IMR-90 (cell line): ENCODE measurements around the gene REXO5. TPM values are rescaled to one million over a fixed set of nuclear protein-coding genes. Genes with fewer than 3 reads are reported as not detected.

Source experiments
- ATAC-seq: fragments of 200-7000 bp; cut with Tn5 transposase; 2 replicates; pipeline ENCODE4 v1.9.1; 2020; ENCODE audit warnings: low read depth, mild to moderate bottlenecking, moderate library complexity
- BruUV-seq: library from RNA; stranded (reverse); fragments of 400-500 nt; replicated peaks from 2 replicates; lab custom pipeline; 2021; lab: Mats Ljungman, UMichigan
- CTCF ChIA-PET: fragments of 300-600 bp; formaldehyde crosslinking; extraction: SDS; loops from one replicate; lab custom pipeline; 2021; ENCODE audit warnings: antibody characterized with exemption; lab: Yijun Ruan, JAX
- POLR2A ChIA-PET: fragments of 300-600 bp; sonication (Branson Sonifier 250); formaldehyde crosslinking; loops from one replicate; lab custom pipeline; 2022; ENCODE audit warnings: antibody characterized with exemption; ENCODE audit not compliant: unreplicated experiment; lab: Charles Lee
- DNase-seq: peaks from one replicate; pipeline ENCODE4 v3.0.0; 2013
- H2AFZ ChIP-seq: replicated peaks from 2 replicates; pipeline ENCODE3; 2013; ENCODE audit warnings: low read length, mild to moderate bottlenecking; ENCODE audit not compliant: poor library complexity
- H2AK5ac ChIP-seq: 2 replicates; pipeline ENCODE4 v1.6.1; 2013; ENCODE audit warnings: low read depth, low read length, inconsistent platforms
- H2AK9ac ChIP-seq: replicated peaks from 2 replicates; pipeline ENCODE3; 2013; ENCODE audit warnings: mild to moderate bottlenecking, low read depth, low read length, moderate library complexity; ENCODE audit not compliant: poor library complexity
- H2BK120ac ChIP-seq: 2 replicates; pipeline ENCODE4 v1.6.1; 2013; ENCODE audit warnings: low read depth, low read length, inconsistent platforms
- H2BK15ac ChIP-seq: 3 replicates; pipeline ENCODE4 v1.6.1; 2013; ENCODE audit warnings: low read depth, low read length, inconsistent platforms
- H2BK20ac ChIP-seq: 2 replicates; pipeline ENCODE4 v1.6.1; 2013; ENCODE audit warnings: low read depth, mild to moderate bottlenecking, inconsistent platforms, low read length, moderate library complexity
- H2BK5ac ChIP-seq: 2 replicates; pipeline ENCODE4 v1.6.1; 2013; ENCODE audit warnings: mild to moderate bottlenecking, low read depth, low read length, inconsistent platforms; ENCODE audit not compliant: poor library complexity, severe bottlenecking
- H3K14ac ChIP-seq: replicated peaks from 2 replicates; pipeline ENCODE4 v1.6.1; 2013; ENCODE audit warnings: low read depth, low read length, inconsistent platforms
- H3K18ac ChIP-seq: 2 replicates; pipeline ENCODE4 v1.6.1; 2013; ENCODE audit warnings: low read depth, low read length, control low read depth
- H3K23ac ChIP-seq: 2 replicates; pipeline ENCODE4 v1.6.1; 2013; ENCODE audit warnings: low read depth, low read length, inconsistent platforms
- H3K27ac ChIP-seq: 2 replicates; pipeline ENCODE4 v1.5.1; 2013; ENCODE audit warnings: mild to moderate bottlenecking, control low read depth, low read length; ENCODE audit not compliant: insufficient read depth
- H3K27me3 ChIP-seq: 2 replicates; pipeline ENCODE4 v1.6.1; 2013; ENCODE audit warnings: low read length; ENCODE audit not compliant: control insufficient read depth, insufficient read depth
- H3K36me3 ChIP-seq: 2 replicates; pipeline ENCODE4 v1.6.1; 2013; ENCODE audit warnings: low read length, mixed read lengths; ENCODE audit not compliant: control insufficient read depth, insufficient read depth
- H3K4ac ChIP-seq: 2 replicates; pipeline ENCODE4 v1.6.1; 2013; ENCODE audit warnings: low read depth, low read length, inconsistent platforms
- H3K4me1 ChIP-seq: 2 replicates; pipeline ENCODE4 v1.6.1; 2013; ENCODE audit warnings: low read length, mixed read lengths; ENCODE audit not compliant: control insufficient read depth, insufficient read depth
- H3K4me2 ChIP-seq: 2 replicates; pipeline ENCODE4 v1.6.1; 2013; ENCODE audit warnings: low read depth, mild to moderate bottlenecking, control low read depth, low read length, moderate library complexity
- H3K4me3 ChIP-seq: 2 replicates; pipeline ENCODE4 v1.5.1; 2013; ENCODE audit warnings: low read depth, mild to moderate bottlenecking, control low read depth, low read length, moderate library complexity; ENCODE audit not compliant: insufficient read depth
- H3K56ac ChIP-seq: 2 replicates; pipeline ENCODE4 v1.6.1; 2013; ENCODE audit warnings: low read length, inconsistent platforms; ENCODE audit not compliant: insufficient read depth; ENCODE audit errors: extremely low read depth
- H3K79me1 ChIP-seq, 2 experiments: 2 replicates each; pipeline ENCODE4 v1.6.1; 2013; ENCODE audit warnings: low read length in 2 of 2, inconsistent platforms in 1 of 2, low read depth in 1 of 2
- H3K9ac ChIP-seq: 2 replicates; pipeline ENCODE4 v1.6.1; 2013; ENCODE audit warnings: low read depth, low read length, control low read depth
- H3K9me1 ChIP-seq: 2 replicates; pipeline ENCODE4 v1.6.1; 2013; ENCODE audit warnings: low read length, inconsistent platforms; ENCODE audit not compliant: insufficient read depth
- H3K9me3 ChIP-seq: 2 replicates; pipeline ENCODE4 v1.6.1; 2013; ENCODE audit warnings: low read length; ENCODE audit not compliant: control insufficient read depth, insufficient read depth
- H4K20me1 ChIP-seq: 2 replicates; pipeline ENCODE4 v1.6.1; 2013; ENCODE audit warnings: low read length, inconsistent platforms; ENCODE audit not compliant: insufficient read depth
- H4K5ac ChIP-seq: 2 replicates; pipeline ENCODE4 v1.6.1; 2013; ENCODE audit warnings: mild to moderate bottlenecking, low read depth, low read length, control low read depth
- H4K8ac ChIP-seq, 2 experiments: 2 replicates each; pipeline ENCODE4 v1.6.1; 2013; ENCODE audit warnings: low read depth in 2 of 2, low read length in 2 of 2, control low read depth in 1 of 2, inconsistent platforms in 1 of 2
- H4K91ac ChIP-seq: 2 replicates; pipeline ENCODE4 v1.6.1; 2013; ENCODE audit warnings: low read depth, low read length, inconsistent platforms; ENCODE audit not compliant: insufficient read depth
- MXI1 ChIP-seq: IDR thresholded peaks from 2 replicates; pipeline ENCODE4 v1.6.1; 2012; ENCODE audit warnings: low read depth, mild to moderate bottlenecking, low read length, moderate library complexity, borderline replicate concordance
- USF2 ChIP-seq: fragments of 150-350 bp; IDR thresholded peaks from 2 replicates; pipeline ENCODE4 v1.6.1; 2017; ENCODE audit warnings: mild to moderate bottlenecking, antibody characterized with exemption, low read length, low read depth
- WGBS, 2 experiments: methylation state at CpG; one replicate each; pipeline versions ENCODE4 v1.1.5 to v1.1.7; 2013; ENCODE audit warnings: missing lambda C conversion rate in 2 of 2; ENCODE audit not compliant: insufficient read length in 1 of 2; ENCODE audit errors: extremely low coverage in 2 of 2; 5-methylcytosine and 5-hydroxymethylcytosine counted together
- dilution Hi-C: fragments of 300-500 bp; cut with HindIII; formaldehyde crosslinking; loops from one replicate; pipeline ENCODE4 v1.14.3; 2018; ENCODE audit warnings: low sequenced_read_pairs; ENCODE audit not compliant: unreplicated experiment
- in situ Hi-C: fragments of 300-500 bp; cut with MboI; formaldehyde crosslinking; loops from 3 replicates; pipeline ENCODE4 v1.14.3; 2019; ENCODE audit warnings: low sequenced_read_pairs, inconsistent platforms, mixed read lengths
- intact Hi-C: fragments of 100-400 bp; cut with micrococcal nuclease; formaldehyde crosslinking; loops from 2 replicates; pipeline ENCODE4 v1.10.0; 2022
- polyA plus RNA-seq, 3 experiments: library from polyadenylated mRNA; depleted of rRNA; stranded (reverse); fragments of >200 nt; gene quantifications; 2 replicates each; pipeline ENCODE4 v1.2.3, GENCODE V29; 2012; ENCODE audit warnings: low replicate concordance in 1 of 3
- total RNA-seq: library from RNA; depleted of rRNA; stranded (reverse); fragments of >200 nt; gene quantifications from 2 replicates; pipeline ENCODE4 v1.2.3, GENCODE V29; 2012

Gene REXO5
- total and polyA plus RNA-seq, 2 of the 4 experiments (the other 2 are of a cell fraction) = 3.7 to 7.0 TPM

DNA sequence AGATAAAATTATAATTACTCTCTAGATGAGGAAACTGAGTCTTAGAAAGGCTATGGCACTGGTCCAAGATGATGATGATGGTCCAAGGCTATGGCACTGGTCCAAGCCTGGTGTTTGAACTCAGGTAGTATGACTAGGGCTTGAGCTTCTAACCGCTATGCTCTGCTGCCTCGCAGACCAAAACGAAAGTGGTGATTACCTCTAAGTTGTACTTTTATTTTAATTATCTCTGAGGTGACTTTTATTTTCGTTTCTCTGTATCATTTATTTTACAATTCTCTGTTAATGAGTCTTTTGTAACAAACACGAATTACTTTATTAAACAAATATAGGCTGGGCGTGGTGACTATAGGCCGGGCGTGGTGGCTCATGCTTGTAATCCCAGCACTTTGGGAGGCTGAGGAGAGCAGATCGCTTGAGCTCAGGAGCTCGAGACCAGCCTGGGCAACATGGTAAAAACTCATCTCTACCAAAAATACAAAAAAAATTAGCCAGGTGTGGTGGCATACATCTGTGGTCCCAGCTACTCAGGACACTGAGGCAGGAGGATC, 5.6 kb downstream of the REXO5 start:
- Histone ChIP-seq H3K4ac (no peak overlapping the region), H3K4me2 (no peak overlapping the region), H3K14ac (no peak overlapping the region), H3K18ac (no peak overlapping the region), H3K27me3 (no peaks in the 10 kb centered on the region), H2AFZ (no peak overlapping the region), H3K9ac (no peak overlapping the region), H2AK5ac (no peak overlapping the region), H2BK15ac (no peak overlapping the region), H2BK20ac (no peak overlapping the region), H2AK9ac (no peak overlapping the region), H4K91ac (no peak overlapping the region), H4K5ac (no peak overlapping the region), H3K27ac (no peak overlapping the region), H4K8ac (no peak overlapping the region), H3K56ac (no peak overlapping the region), H3K36me3 (no peaks in the 10 kb centered on the region), H3K9me3 (no peaks in the 10 kb centered on the region), H2BK5ac (no peak overlapping the region), H3K79me1 (peaks cover 9 to 23% of the 10 kb centered on the region in 2 experiments), H3K9me1 (peaks cover 8% of the 10 kb centered on the region), H3K4me1 (no peaks in the 10 kb centered on the region), H3K23ac (no peak overlapping the region), H4K20me1 (no peaks in the 10 kb centered on the region), H3K4me3 (no peak overlapping the region), H2BK120ac (no peak overlapping the region)
- CTCF ChIA-PET = no interaction called here
- no peak for ATAC-seq
- in situ Hi-C loops (no loop called here), dilution Hi-C loops (no loop called here), intact Hi-C loops (no loop called here)
- no peak for DNase-seq
- TF ChIP-seq USF2 (no peak), MXI1 (no peak)
- BruUV-seq = no TSS peak
- WGBS, 2 experiments = no CpG with 5 or more reads among the region's 10 CpGs
- POLR2A ChIA-PET = no interaction called here
